Liver (tissue), 3 donors: ENCODE data around the gene OR2L13.

ENCODE experiments used
- GABPA ChIP-seq, 2 donors: IDR thresholded peaks in 1 of 2; conservative IDR thresholded peaks in 1 of 2; 2 replicates each; pipeline ENCODE4 v1.6.1; 2016; ENCODE audit warnings: antibody characterized with exemption in 2 of 2, mild to moderate bottlenecking in 1 of 2, moderate library complexity in 1 of 2
- SP1 ChIP-seq: IDR thresholded peaks from 2 replicates; pipeline ENCODE4 v1.6.1; 2018; ENCODE audit warnings: antibody characterized with exemption, mild to moderate bottlenecking
- YY1 ChIP-seq: IDR thresholded peaks from 2 replicates; pipeline ENCODE4 v1.6.1; 2016; ENCODE audit warnings: antibody characterized with exemption, mild to moderate bottlenecking
- TF ChIP-seq, protein P1 (sequence below): fragments of 150-350 bp; IDR thresholded peaks from 2 replicates; pipeline ENCODE4 v1.5.1; 2017; ENCODE audit warnings: improper control_type of control experiment, low read depth, low read length; ENCODE audit not compliant: missing input control
- TF ChIP-seq, protein P2 (sequence below): IDR thresholded peaks from 2 replicates; pipeline ENCODE4 v1.6.1; 2016; ENCODE audit warnings: antibody characterized with exemption
- donor health status: healthy.
- donor health status: healthy.

DNA sequence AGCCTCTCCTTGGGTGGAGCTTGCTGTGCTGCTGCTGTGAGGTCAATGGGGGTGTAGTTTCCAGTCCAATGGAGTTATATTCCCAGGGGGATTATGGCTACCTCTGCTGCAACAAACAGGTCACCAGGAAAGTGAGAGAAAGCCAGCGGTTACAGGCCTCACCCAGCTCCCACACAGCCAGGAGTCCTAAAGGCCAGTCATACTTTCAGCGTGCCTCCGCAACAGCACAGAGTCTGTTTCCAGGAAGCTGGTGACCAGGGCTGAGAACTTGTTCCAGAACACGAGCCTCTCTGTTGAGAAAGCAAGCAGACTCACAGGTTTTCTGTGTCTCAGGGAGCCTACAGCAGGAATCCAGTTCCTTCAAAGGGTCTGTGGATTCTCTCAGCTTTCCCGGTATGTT lies 32.7 kb downstream of the OR2L13 start:
- TF ChIP-seq, protein P1, sequence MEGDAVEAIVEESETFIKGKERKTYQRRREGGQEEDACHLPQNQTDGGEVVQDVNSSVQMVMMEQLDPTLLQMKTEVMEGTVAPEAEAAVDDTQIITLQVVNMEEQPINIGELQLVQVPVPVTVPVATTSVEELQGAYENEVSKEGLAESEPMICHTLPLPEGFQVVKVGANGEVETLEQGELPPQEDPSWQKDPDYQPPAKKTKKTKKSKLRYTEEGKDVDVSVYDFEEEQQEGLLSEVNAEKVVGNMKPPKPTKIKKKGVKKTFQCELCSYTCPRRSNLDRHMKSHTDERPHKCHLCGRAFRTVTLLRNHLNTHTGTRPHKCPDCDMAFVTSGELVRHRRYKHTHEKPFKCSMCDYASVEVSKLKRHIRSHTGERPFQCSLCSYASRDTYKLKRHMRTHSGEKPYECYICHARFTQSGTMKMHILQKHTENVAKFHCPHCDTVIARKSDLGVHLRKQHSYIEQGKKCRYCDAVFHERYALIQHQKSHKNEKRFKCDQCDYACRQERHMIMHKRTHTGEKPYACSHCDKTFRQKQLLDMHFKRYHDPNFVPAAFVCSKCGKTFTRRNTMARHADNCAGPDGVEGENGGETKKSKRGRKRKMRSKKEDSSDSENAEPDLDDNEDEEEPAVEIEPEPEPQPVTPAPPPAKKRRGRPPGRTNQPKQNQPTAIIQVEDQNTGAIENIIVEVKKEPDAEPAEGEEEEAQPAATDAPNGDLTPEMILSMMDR, result no peak
- no peak for TF ChIP-seq SP1
- no peak for TF ChIP-seq GABPA (IDR thresholded peaks at IDR 0.05 in 1 of 2, conservative IDR thresholded peaks at IDR 0.05 in 1 of 2)
- TF ChIP-seq, protein P2, sequence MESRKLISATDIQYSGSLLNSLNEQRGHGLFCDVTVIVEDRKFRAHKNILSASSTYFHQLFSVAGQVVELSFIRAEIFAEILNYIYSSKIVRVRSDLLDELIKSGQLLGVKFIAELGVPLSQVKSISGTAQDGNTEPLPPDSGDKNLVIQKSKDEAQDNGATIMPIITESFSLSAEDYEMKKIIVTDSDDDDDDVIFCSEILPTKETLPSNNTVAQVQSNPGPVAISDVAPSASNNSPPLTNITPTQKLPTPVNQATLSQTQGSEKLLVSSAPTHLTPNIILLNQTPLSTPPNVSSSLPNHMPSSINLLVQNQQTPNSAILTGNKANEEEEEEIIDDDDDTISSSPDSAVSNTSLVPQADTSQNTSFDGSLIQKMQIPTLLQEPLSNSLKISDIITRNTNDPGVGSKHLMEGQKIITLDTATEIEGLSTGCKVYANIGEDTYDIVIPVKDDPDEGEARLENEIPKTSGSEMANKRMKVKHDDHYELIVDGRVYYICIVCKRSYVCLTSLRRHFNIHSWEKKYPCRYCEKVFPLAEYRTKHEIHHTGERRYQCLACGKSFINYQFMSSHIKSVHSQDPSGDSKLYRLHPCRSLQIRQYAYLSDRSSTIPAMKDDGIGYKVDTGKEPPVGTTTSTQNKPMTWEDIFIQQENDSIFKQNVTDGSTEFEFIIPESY, result no peak
- no peak for TF ChIP-seq YY1
